Stimulated activated effector memory CD8-positive, alpha-beta T cell treated with anti-CD3 and anti-CD28 coated beads, Interleukin-12 subunit alpha, Interleukin-12 subunit beta, amount 100 ng/mL, for 72 hours (primary cell): ENCODE results near the gene DNAJB1.
A peak's percentile ranks its signal among the peaks of the same experiment; 100 is the strongest.
"Not testable (repeated sequence)": the region's sequence is repeated elsewhere in the genome, so short reads cannot be mapped to it uniquely, and the experiment has no call there.

Source experiments
- ATAC-seq: fragments of 150-1000 bp; cut with Tn5 transposase; 2 replicates; pipeline ENCODE4 v1.10.0; 2021
- DNase-seq, 2 donors: peaks; one replicate each; pipeline ENCODE4 v3.0.0; 2021 to 2022; ENCODE audit warnings: low spot score in 2 of 2
- H3K27ac Mint-ChIP-seq: one replicate; pipeline ENCODE4 v1.8.0; 2022; ENCODE audit warnings: mild to moderate bottlenecking, mixed read lengths
- H3K36me3 Mint-ChIP-seq: one replicate; pipeline ENCODE4 v1.8.0; 2022; ENCODE audit warnings: mild to moderate bottlenecking, mixed read lengths
- H3K4me1 Mint-ChIP-seq: one replicate; pipeline ENCODE4 v1.8.0; 2022; ENCODE audit warnings: mixed read lengths
- H3K4me3 Mint-ChIP-seq: one replicate; pipeline ENCODE4 v1.8.0; 2022; ENCODE audit warnings: mild to moderate bottlenecking, mixed read lengths
- H3K9me3 Mint-ChIP-seq: one replicate; pipeline ENCODE4 v1.8.0; 2022; ENCODE audit warnings: mixed read lengths

The DNAJB1 gene

GRCh38 chr19:14541979-14542378 is 23.8 kb upstream of the DNAJB1 start:
- DNase-seq, H3K4me3 Mint-ChIP-seq, H3K9me3 Mint-ChIP-seq, ATAC-seq: not testable (repeated sequence)
- peaks cover 31% of the 10 kb centered on the region for H3K36me3 Mint-ChIP-seq
- peak overlapping the region; percentile 39 for H3K27ac Mint-ChIP-seq
- H3K4me1 Mint-ChIP-seq, result peaks cover 26% of the 10 kb centered on the region

- H3K4me3 Mint-ChIP-seq, result no peak overlapping the region
- peaks cover 30% of the 10 kb centered on the region for H3K4me1 Mint-ChIP-seq
- no peaks in the 10 kb centered on the region for H3K9me3 Mint-ChIP-seq
- ATAC-seq, result no peak
- H3K36me3 Mint-ChIP-seq, result peaks cover 27% of the 10 kb centered on the region
- H3K27ac Mint-ChIP-seq, result peak overlapping the region; percentile 39
- DNase-seq, result no peak
These were observed 22.7 kb upstream of the DNAJB1 start for GRCh38 chr19:14540741-14541525.

GRCh38 chr19:14536926-14537692 is 18.9 kb upstream of the DNAJB1 start:
- no peak overlapping the region for H3K4me3 Mint-ChIP-seq
- peak; percentile 55 for ATAC-seq

GRCh38 chr19:14533450-14533849 is 15.3 kb upstream of the DNAJB1 start:
- H3K36me3 Mint-ChIP-seq, result peaks cover 36% of the 10 kb centered on the region
- no peak overlapping the region for H3K4me3 Mint-ChIP-seq
- ATAC-seq (no peak), DNase-seq (no peak)
- H3K9me3 Mint-ChIP-seq, result no peaks in the 10 kb centered on the region
- H3K4me1 Mint-ChIP-seq, result peaks cover 12% of the 10 kb centered on the region
- peak overlapping the region; percentile 26 for H3K27ac Mint-ChIP-seq

More at GRCh38 chr19:14536926-14537692, 18.9 kb upstream of the DNAJB1 start:
- no peaks in the 10 kb centered on the region for H3K9me3 Mint-ChIP-seq
- H3K27ac Mint-ChIP-seq, result no peak overlapping the region
- DNase-seq, result no peak
- peaks cover 17% of the 10 kb centered on the region for H3K4me1 Mint-ChIP-seq
- peaks cover 39% of the 10 kb centered on the region for H3K36me3 Mint-ChIP-seq

GRCh38 chr19:14530506-14530905 is 12.3 kb upstream of the DNAJB1 start:
- DNase-seq, result no peak

GRCh38 chr19:14530005-14530348 is 11.8 kb upstream of the DNAJB1 start:
- H3K36me3 Mint-ChIP-seq, result peaks cover 32% of the 10 kb centered on the region
- ATAC-seq (no peak), DNase-seq (no peak)
- H3K4me1 Mint-ChIP-seq, result peaks cover 7% of the 10 kb centered on the region
- peak overlapping the region; percentile 94 for H3K27ac Mint-ChIP-seq
- H3K9me3 Mint-ChIP-seq, result no peaks in the 10 kb centered on the region
- peak overlapping the region; percentile 93 for H3K4me3 Mint-ChIP-seq

More at GRCh38 chr19:14530506-14530905, 12.3 kb upstream of the DNAJB1 start:
- ATAC-seq, result no peak
- Mint-ChIP-seq H3K4me1 (peaks cover 7% of the 10 kb centered on the region), H3K36me3 (peaks cover 36% of the 10 kb centered on the region), H3K27ac (no peak overlapping the region), H3K9me3 (no peaks in the 10 kb centered on the region), H3K4me3 (peak overlapping the region; percentile 93)

- peaks cover 29% of the 10 kb centered on the region for H3K36me3 Mint-ChIP-seq
- peaks cover 7% of the 10 kb centered on the region for H3K4me1 Mint-ChIP-seq
- H3K4me3 Mint-ChIP-seq, result peak within 1 kb of the TSS; percentile 93
- DNase-seq, result peak; percentile 99 to 100
- ATAC-seq, result peak; percentile 97
- no peaks in the 10 kb centered on the region for H3K9me3 Mint-ChIP-seq
- peak within 1 kb of the TSS; percentile 94 for H3K27ac Mint-ChIP-seq
These were observed 11.2 kb upstream of the DNAJB1 start, which contains the start of gene TECR for GRCh38 chr19:14529254-14530004. Gene TECR (plus strand): TSS chr19:14529594. CDS start chr19:14529697, 103 bp downstream.

- no peak for DNase-seq
- Mint-ChIP-seq H3K4me1 (peaks cover 10% of the 10 kb centered on the region), H3K4me3 (peak overlapping the region; percentile 93), H3K36me3 (peaks cover 21% of the 10 kb centered on the region), H3K9me3 (no peaks in the 10 kb centered on the region), H3K27ac (peak overlapping the region; percentile 94)
- ATAC-seq, result no peak
These were observed 10.4 kb upstream of the DNAJB1 start for GRCh38 chr19:14528419-14529253.

- Mint-ChIP-seq H3K27ac (peak overlapping the region; percentile 23), H3K4me3 (no peak overlapping the region), H3K4me1 (peaks cover 31% of the 10 kb centered on the region), H3K9me3 (no peaks in the 10 kb centered on the region), H3K36me3 (peaks cover 20% of the 10 kb centered on the region)
- DNase-seq, result no peak
- ATAC-seq, result no peak
These were observed 8.2 kb upstream of the DNAJB1 start for GRCh38 chr19:14526423-14526822.

- Mint-ChIP-seq H3K36me3 (peaks cover 20% of the 10 kb centered on the region), H3K4me1 (peaks cover 31% of the 10 kb centered on the region), H3K4me3 (no peak overlapping the region), H3K27ac (peak overlapping the region; percentile 23), H3K9me3 (no peaks in the 10 kb centered on the region)
- DNase-seq, result no peak
- no peak for ATAC-seq
These were observed 7.5 kb upstream of the DNAJB1 start for GRCh38 chr19:14525729-14526128.

- H3K27ac Mint-ChIP-seq, result peak overlapping the region; percentile 94
- DNase-seq (no peak), ATAC-seq (no peak)
- peaks cover 56% of the 10 kb centered on the region for H3K4me1 Mint-ChIP-seq
- H3K36me3 Mint-ChIP-seq, result peaks cover 48% of the 10 kb centered on the region
- no peak overlapping the region for H3K4me3 Mint-ChIP-seq
- H3K9me3 Mint-ChIP-seq, result no peaks in the 10 kb centered on the region
These were observed 2.3 kb upstream of the DNAJB1 start for GRCh38 chr19:14520543-14520942.

- DNase-seq (no peak), ATAC-seq (no peak)
- peak overlapping the region; percentile 90 for H3K4me3 Mint-ChIP-seq
- H3K36me3 Mint-ChIP-seq, result peaks cover 54% of the 10 kb centered on the region
- H3K4me1 Mint-ChIP-seq, result peaks cover 62% of the 10 kb centered on the region
- no peaks in the 10 kb centered on the region for H3K9me3 Mint-ChIP-seq
- H3K27ac Mint-ChIP-seq, result peak overlapping the region; percentile 94
These were observed 1.7 kb upstream of the DNAJB1 start for GRCh38 chr19:14519860-14520407.

GRCh38 chr19:14519245-14519859 is 1.2 kb upstream of the DNAJB1 start:
- peak overlapping the region; percentile 90 for H3K4me3 Mint-ChIP-seq
- no peak for DNase-seq
- no peaks in the 10 kb centered on the region for H3K9me3 Mint-ChIP-seq
- peak overlapping the region; percentile 94 for H3K27ac Mint-ChIP-seq
- peaks cover 68% of the 10 kb centered on the region for H3K4me1 Mint-ChIP-seq
- H3K36me3 Mint-ChIP-seq, result peaks cover 60% of the 10 kb centered on the region
- ATAC-seq, result no peak

- Mint-ChIP-seq H3K27ac (peak overlapping the region; percentile 94), H3K4me3 (peak overlapping the region; percentile 90), H3K9me3 (no peaks in the 10 kb centered on the region), H3K36me3 (peaks cover 77% of the 10 kb centered on the region), H3K4me1 (peaks cover 57% of the 10 kb centered on the region)
- ATAC-seq, result no peak
- peak in 1 of 2 donors; percentile 28 for DNase-seq
These were observed 754 bp downstream of the DNAJB1 start for GRCh38 chr19:14517446-14517839.
